Osteocyte (in vitro differentiated cells): ENCODE measurements around the gene KREMEN1. TPM values are rescaled to one million over a fixed set of nuclear protein-coding genes. Genes with fewer than 3 reads are reported as not detected.

Source experiments
- DNase-seq: peaks from one replicate; pipeline ENCODE4 v3.0.0; 2021; ENCODE audit warnings: mixed read lengths; ENCODE audit not compliant: unreplicated experiment; ENCODE audit errors: extremely low spot score
- H3K27ac Mint-ChIP-seq: one replicate; pipeline ENCODE4 v1.8.0; 2021; ENCODE audit warnings: mild to moderate bottlenecking, mixed read lengths; ENCODE audit not compliant: unreplicated experiment
- H3K27me3 Mint-ChIP-seq: one replicate; pipeline ENCODE4 v1.8.0; 2021; ENCODE audit warnings: mixed read lengths; ENCODE audit not compliant: unreplicated experiment
- H3K36me3 Mint-ChIP-seq: one replicate; pipeline ENCODE4 v1.8.0; 2021; ENCODE audit warnings: mixed read lengths; ENCODE audit not compliant: unreplicated experiment
- H3K4me1 Mint-ChIP-seq: one replicate; pipeline ENCODE4 v1.8.0; 2021; ENCODE audit warnings: mixed read lengths; ENCODE audit not compliant: unreplicated experiment
- H3K4me3 Mint-ChIP-seq: one replicate; pipeline ENCODE4 v1.8.0; 2021; ENCODE audit warnings: mild to moderate bottlenecking, moderate library complexity, mixed read lengths; ENCODE audit not compliant: unreplicated experiment
- H3K9me3 Mint-ChIP-seq: one replicate; pipeline ENCODE4 v1.8.0; 2021; ENCODE audit warnings: mixed read lengths; ENCODE audit not compliant: unreplicated experiment
- long read RNA-seq: library from polyadenylated mRNA; unstranded; transcript quantifications from one replicate; pipeline ENCODE4 v2.0.0, GENCODE V29; 2021
- total RNA-seq: library from RNA; stranded (reverse); gene quantifications from 2 replicates; pipeline ENCODE4 v1.2.1, GENCODE V29; 2021
- TF ChIP-seq, protein P1 (sequence below): fragments of 200-600 bp; sonication (generic); IDR thresholded peaks from 2 replicates; pipeline ENCODE4 v1.5.0; 2021; ENCODE audit warnings: antibody characterized with exemption, mild to moderate bottlenecking, moderate library complexity

The KREMEN1 gene, protein sequence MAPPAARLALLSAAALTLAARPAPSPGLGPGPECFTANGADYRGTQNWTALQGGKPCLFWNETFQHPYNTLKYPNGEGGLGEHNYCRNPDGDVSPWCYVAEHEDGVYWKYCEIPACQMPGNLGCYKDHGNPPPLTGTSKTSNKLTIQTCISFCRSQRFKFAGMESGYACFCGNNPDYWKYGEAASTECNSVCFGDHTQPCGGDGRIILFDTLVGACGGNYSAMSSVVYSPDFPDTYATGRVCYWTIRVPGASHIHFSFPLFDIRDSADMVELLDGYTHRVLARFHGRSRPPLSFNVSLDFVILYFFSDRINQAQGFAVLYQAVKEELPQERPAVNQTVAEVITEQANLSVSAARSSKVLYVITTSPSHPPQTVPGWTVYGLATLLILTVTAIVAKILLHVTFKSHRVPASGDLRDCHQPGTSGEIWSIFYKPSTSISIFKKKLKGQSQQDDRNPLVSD
- total RNA-seq = 2.9 and 5.4 TPM in 2 replicates
- long read RNA-seq, partial matches to known transcripts = 0 of 1 reads
- long read RNA-seq, other reads (novel, unspliced or antisense) = 1 of 1 reads

DNA sequence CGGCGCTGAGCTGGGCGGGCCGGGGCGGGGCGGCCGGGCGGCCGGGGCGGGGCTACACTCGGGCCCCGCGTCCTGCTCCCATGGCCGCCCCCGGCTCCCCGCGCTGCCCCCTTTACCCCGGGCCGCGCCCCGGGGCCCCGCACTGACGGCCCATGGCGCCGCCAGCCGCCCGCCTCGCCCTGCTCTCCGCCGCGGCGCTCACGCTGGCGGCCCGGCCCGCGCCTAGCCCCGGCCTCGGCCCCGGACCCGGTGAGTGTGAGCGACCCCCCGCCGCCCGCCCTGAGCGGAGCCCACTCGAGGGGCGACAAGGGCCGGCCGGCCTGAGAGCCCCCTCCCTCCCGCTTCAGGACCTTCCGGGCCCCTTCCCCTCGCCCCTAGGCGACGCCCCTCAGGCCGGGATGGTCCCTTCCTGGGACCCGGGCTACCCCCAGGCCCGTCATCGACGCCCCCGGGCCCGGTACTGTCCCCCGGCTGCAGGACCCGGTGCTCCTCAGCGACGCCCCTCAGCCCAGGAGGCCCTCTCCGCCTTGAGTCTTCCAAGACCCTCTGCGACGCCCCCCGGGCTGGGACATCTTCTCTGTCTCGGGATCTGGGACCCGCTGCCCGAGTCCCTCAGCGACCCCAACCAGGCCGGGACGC, at the start of gene KREMEN1:
Gene KREMEN1 (plus strand): TSS at position 57 of the 639 bp plus-strand sequence. CDS start 96 bp downstream, at position 153.
- Mint-ChIP-seq H3K9me3 (no peaks in the 10 kb centered on the region), H3K27me3 (peaks cover 16% of the 10 kb centered on the region), H3K36me3 (no peaks in the 10 kb centered on the region), H3K27ac (no peak within 1 kb of the TSS), H3K4me3 (peak within 1 kb of the TSS; percentile 70), H3K4me1 (peaks cover 15% of the 10 kb centered on the region)
- TF ChIP-seq, protein P1, sequence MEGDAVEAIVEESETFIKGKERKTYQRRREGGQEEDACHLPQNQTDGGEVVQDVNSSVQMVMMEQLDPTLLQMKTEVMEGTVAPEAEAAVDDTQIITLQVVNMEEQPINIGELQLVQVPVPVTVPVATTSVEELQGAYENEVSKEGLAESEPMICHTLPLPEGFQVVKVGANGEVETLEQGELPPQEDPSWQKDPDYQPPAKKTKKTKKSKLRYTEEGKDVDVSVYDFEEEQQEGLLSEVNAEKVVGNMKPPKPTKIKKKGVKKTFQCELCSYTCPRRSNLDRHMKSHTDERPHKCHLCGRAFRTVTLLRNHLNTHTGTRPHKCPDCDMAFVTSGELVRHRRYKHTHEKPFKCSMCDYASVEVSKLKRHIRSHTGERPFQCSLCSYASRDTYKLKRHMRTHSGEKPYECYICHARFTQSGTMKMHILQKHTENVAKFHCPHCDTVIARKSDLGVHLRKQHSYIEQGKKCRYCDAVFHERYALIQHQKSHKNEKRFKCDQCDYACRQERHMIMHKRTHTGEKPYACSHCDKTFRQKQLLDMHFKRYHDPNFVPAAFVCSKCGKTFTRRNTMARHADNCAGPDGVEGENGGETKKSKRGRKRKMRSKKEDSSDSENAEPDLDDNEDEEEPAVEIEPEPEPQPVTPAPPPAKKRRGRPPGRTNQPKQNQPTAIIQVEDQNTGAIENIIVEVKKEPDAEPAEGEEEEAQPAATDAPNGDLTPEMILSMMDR = no peak
- no peak for DNase-seq

DNA sequence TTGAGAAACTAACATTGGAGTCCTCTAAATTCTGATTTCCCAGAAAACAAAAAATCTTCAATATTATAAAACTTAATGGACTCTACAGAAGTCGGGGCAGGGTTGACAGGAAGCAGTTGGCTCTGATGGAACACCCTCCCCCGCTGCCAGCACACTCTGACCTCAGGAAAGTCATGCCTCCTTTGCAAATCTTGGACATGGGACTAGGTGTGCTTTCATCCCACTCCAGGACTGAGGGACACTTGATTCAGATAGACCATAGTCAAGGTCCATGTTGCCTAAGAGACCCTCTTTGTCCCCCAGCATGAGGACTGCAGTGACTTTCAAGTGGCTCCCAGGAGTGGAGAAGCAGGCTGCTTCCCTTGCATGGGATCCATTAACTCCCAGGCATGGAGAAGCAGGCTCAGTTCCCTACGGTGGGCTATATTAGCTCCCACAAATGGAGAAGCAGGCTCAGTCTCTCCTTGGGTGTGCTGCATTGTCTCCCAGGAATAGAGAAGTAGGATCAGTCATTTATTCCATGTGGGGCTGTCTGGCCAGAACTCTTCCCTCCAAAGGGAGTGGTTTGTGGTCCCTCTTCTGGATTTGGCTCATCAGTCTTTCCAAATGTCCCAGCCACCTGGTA, 49.6 kb upstream of the KREMEN1 start:
- peaks cover 3% of the 10 kb centered on the region for H3K4me1 Mint-ChIP-seq
- peaks cover 5% of the 10 kb centered on the region for H3K36me3 Mint-ChIP-seq
- no peak overlapping the region for H3K27ac Mint-ChIP-seq
- DNase-seq = no peak
- no peaks in the 10 kb centered on the region for H3K27me3 Mint-ChIP-seq
- H3K4me3 Mint-ChIP-seq = no peak overlapping the region
- peaks cover 3% of the 10 kb centered on the region for H3K9me3 Mint-ChIP-seq
- TF ChIP-seq, protein P1 = no peak

DNA sequence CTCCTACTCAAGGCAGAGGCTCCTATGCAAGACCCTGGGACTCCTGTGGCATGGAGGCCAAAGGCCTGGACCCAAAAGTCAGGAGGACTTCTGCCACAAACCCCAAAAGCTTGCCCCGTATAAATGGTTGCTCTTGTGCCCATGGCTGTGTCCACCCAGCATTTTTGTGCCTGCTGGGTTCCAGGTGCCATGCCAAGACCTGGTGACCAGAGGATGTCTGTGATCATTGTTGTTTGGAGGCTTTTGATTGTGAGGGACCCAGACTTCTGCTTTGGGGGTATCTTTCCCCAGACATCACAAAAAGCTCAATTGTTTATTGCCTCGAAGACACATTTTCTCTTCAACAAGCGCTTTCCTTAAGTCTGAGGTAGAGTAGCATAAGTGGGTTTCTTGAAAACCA, 46.3 kb upstream of the KREMEN1 start:
- H3K27me3 Mint-ChIP-seq = no peaks in the 10 kb centered on the region
- H3K9me3 Mint-ChIP-seq = no peaks in the 10 kb centered on the region
- TF ChIP-seq, protein P1 = no peak
- no peak for DNase-seq
- no peak overlapping the region for H3K4me3 Mint-ChIP-seq
- no peak overlapping the region for H3K27ac Mint-ChIP-seq
- H3K4me1 Mint-ChIP-seq = peaks cover 16% of the 10 kb centered on the region
- peaks cover 2% of the 10 kb centered on the region for H3K36me3 Mint-ChIP-seq

DNA sequence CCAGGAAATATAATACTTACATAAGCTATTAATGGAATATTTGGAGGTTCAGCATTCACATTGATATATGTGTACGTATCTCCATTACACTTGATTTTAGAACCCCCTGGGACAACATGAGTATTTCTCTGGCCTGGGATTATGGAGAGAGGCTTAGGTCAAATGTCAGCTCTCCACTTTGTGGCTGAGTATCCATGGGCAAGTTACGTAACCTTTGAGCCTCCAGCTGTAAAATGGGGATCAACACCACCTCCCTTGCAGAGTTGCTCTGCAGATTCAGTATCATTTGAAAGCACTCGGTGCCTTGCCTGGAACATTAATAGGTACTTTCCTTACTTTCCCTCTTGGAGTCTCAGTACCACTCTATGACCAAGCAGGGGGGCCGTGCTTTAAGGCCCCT, 44.4 kb upstream of the KREMEN1 start:
- Mint-ChIP-seq H3K4me3 (no peak overlapping the region), H3K36me3 (peaks cover 2% of the 10 kb centered on the region), H3K4me1 (peaks cover 32% of the 10 kb centered on the region), H3K27ac (no peak overlapping the region), H3K27me3 (no peaks in the 10 kb centered on the region), H3K9me3 (no peaks in the 10 kb centered on the region)
- TF ChIP-seq, protein P1 = no peak
- no peak for DNase-seq
